Adrenal gland (tissue), 12 donors: ENCODE results near the gene CA14. TPM values are rescaled to one million over a fixed set of nuclear protein-coding genes. Genes with fewer than 3 reads are reported as not detected.

ENCODE experiments used
- DNase-seq, 7 donors: peaks; one replicate each; pipeline ENCODE4 v3.0.0-alpha.2; 2019 to 2020
- H3K27ac ChIP-seq, 5 donors: fragments of 200-600 bp; sonication (generic) in 4 of 5; 1 replicate in 3 of 5; 2 replicates in 2 of 5; pipeline versions ENCODE4 v1.5.1 to v1.8.0; 2016 to 2020; ENCODE audit warnings: mild to moderate bottlenecking in 1 of 5
- H3K27me3 ChIP-seq: fragments of 200-600 bp; 2 replicates; pipeline ENCODE4 v1.8.0; 2021
- H3K36me3 ChIP-seq, 2 donors: fragments of 200-600 bp; replicated peaks in 1 of 2; 1 replicate in 1 of 2; 2 replicates in 1 of 2; pipeline versions ENCODE4 v1.5.1 to v1.8.0; 2018 to 2022
- H3K4me1 ChIP-seq, 2 donors: fragments of 200-600 bp; replicated peaks in 1 of 2; 1 replicate in 1 of 2; 2 replicates in 1 of 2; pipeline versions ENCODE4 v1.5.1 to v1.8.0; 2018 to 2021
- H3K4me3 ChIP-seq, 4 donors: fragments of 200-600 bp; sonication (generic) in 3 of 4; one replicate each; pipeline ENCODE4 v1.5.1; 2016 to 2018
- H3K9me3 ChIP-seq, 3 donors: fragments of 200-600 bp; sonication (generic) in 1 of 3; replicated peaks in 1 of 3; 1 replicate in 2 of 3; 2 replicates in 1 of 3; pipeline versions ENCODE4 v1.5.1 to v1.8.0; 2016 to 2021
- POLR2A ChIP-seq, 2 donors: fragments of 450-650 bp; IDR thresholded peaks; one replicate each; pipeline ENCODE4 v1.6.1; 2017; ENCODE audit warnings: antibody characterized with exemption in 2 of 2, mild to moderate bottlenecking in 2 of 2, moderate library complexity in 1 of 2
- WGBS, 4 donors: extraction: QIAGEN DNeasy Blood & Tissue Kit in 2 of 4; methylation state at CpG; one replicate each; pipeline versions ENCODE4 v1.1.5 to v1.1.7; 2013 to 2017; 5-methylcytosine and 5-hydroxymethylcytosine counted together
- intact Hi-C, 2 donors: fragments of 100-400 bp; cut with DNase I; formaldehyde crosslinking; loops; one replicate each; pipeline versions ENCODE4 v1.14.1 to v1.15.0; 2022 to 2023
- polyA plus RNA-seq, 3 donors: library from polyadenylated mRNA; stranded (reverse); fragments of 200-250 nt in 2 of 3; fragments of 350-450 nt in 1 of 3; fragmentation: Illumina TruSeq in 1 of 3; extraction: RNeasy Lipid Tissue Mini Kit (QIAGEN cat#74804) in 1 of 3; gene quantifications; one replicate each; pipeline ENCODE4 v1.2.3, GENCODE V29; 2013 to 2014
- total RNA-seq, 9 donors: library from RNA; depleted of rRNA in 4 of 9; stranded (reverse); fragments of >200 nt in 4 of 9; fragments of 120-200 nt in 1 of 9; fragmentation: NEBNext Ultra II Directional in 1 of 9; extraction: Animal tissue kit (Norgen Biotek cat#: 25700) in 1 of 9; gene quantifications; one replicate each; pipeline versions ENCODE4 v1.1.0 to v1.2.4, GENCODE V29; 2013 to 2023
- TF ChIP-seq, protein P1 (sequence below), 6 experiments: fragments of 450-650 bp in 4 of 6; fragments of 200-600 bp in 2 of 6; sonication (generic) in 1 of 6; IDR thresholded peaks; 1 replicate in 5 of 6; 2 replicates in 1 of 6; pipeline versions ENCODE4 v1.5.1 to v1.8.0; 2016 to 2021; ENCODE audit warnings: antibody characterized with exemption in 6 of 6, mild to moderate bottlenecking in 2 of 6, moderate library complexity in 1 of 6
- donor health status: healthy with polysubstance abuse.
- donor health status: Bipolar disorder and iron deficiency.
- donor health status: DM: yes; HTN: yes; CAD: no.
- donor health status: DM: no; HTN: no; CAD: no.
- donor health status: DM: no; HTN: no; CAD: no.
- donor health status: DM: yes; HTN: yes; CAD: no.

CA14 gene
- total and polyA plus RNA-seq, 12 donors, result 0.32 to 1.1 (median 0.63) TPM; not detected in 6

DNA sequence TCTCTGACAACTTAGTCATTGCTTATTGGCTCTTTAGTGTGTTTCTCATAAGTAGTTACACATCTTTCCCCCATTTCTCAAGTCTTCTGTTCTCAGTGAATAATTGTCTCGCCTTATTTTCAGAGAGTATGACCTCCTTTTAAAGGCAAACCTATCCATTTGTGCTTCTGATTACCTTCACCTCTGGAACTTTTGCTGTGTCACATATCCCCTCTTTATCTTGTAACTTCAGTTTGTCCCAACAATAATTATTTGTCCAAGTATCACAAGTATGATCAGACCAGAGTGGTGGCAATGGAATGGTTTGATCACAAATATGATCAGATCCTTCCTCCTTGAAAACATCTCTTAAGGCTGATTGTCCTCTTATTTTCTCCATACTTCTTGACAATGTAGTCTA lies 30.8 kb downstream of the CA14 start:
- H3K4me1 ChIP-seq, result peaks cover 4 to 6% of the 10 kb centered on the region in 2 donors
- DNase-seq, result no peak
- no peak overlapping the region for H3K4me3 ChIP-seq
- no peaks in the 10 kb centered on the region for H3K9me3 ChIP-seq
- intact Hi-C loops, result no loop called here
- H3K36me3 ChIP-seq, result peaks cover 0 to 17% of the 10 kb centered on the region in 2 donors
- WGBS, 4 donors, result 86 to 94% (median 90%) methylated on average over 1 of the region's 1 CpG
- H3K27me3 ChIP-seq, result no peaks in the 10 kb centered on the region
- H3K27ac ChIP-seq, result no peak overlapping the region
- TF ChIP-seq POLR2A (IDR thresholded peaks at IDR 0.05), result no peak
- TF ChIP-seq, protein P1, sequence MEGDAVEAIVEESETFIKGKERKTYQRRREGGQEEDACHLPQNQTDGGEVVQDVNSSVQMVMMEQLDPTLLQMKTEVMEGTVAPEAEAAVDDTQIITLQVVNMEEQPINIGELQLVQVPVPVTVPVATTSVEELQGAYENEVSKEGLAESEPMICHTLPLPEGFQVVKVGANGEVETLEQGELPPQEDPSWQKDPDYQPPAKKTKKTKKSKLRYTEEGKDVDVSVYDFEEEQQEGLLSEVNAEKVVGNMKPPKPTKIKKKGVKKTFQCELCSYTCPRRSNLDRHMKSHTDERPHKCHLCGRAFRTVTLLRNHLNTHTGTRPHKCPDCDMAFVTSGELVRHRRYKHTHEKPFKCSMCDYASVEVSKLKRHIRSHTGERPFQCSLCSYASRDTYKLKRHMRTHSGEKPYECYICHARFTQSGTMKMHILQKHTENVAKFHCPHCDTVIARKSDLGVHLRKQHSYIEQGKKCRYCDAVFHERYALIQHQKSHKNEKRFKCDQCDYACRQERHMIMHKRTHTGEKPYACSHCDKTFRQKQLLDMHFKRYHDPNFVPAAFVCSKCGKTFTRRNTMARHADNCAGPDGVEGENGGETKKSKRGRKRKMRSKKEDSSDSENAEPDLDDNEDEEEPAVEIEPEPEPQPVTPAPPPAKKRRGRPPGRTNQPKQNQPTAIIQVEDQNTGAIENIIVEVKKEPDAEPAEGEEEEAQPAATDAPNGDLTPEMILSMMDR (IDR thresholded peaks at IDR 0.05), result no peak

DNA sequence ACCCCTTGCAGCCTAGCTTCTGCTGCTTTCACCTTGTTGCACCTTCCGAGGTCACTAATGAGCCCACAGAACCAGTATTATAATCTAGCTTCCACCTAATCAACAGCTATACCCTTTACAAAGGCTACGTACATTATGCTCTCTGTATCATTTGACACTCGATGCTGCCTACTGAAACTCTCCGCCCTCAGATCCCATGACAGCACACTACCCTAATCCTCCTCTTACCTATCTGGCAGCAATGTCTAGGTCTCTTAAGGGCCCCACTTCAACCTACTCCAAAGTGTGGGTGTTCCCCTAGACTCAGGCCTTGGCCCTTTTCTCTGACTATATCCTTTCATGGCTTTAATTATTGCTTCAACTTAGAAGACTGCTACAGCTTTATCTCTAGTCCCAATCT lies 31.2 kb downstream of the CA14 start:
- H3K4me3 ChIP-seq, result no peak overlapping the region
- no peak for DNase-seq
- no peak for TF ChIP-seq POLR2A (IDR thresholded peaks at IDR 0.05)
- TF ChIP-seq, protein P1 (IDR thresholded peaks at IDR 0.05), result no peak
- intact Hi-C loops, result no loop called here
- H3K4me1 ChIP-seq, result peaks cover 5 to 7% of the 10 kb centered on the region in 2 donors
- no peaks in the 10 kb centered on the region for H3K27me3 ChIP-seq
- peaks cover 0 to 17% of the 10 kb centered on the region in 2 donors for H3K36me3 ChIP-seq
- H3K27ac ChIP-seq, result no peak overlapping the region
- no peaks in the 10 kb centered on the region for H3K9me3 ChIP-seq
- WGBS, 4 donors, result 89 to 95% (median 90%) methylated on average over 4 of the region's 4 CpGs

DNA sequence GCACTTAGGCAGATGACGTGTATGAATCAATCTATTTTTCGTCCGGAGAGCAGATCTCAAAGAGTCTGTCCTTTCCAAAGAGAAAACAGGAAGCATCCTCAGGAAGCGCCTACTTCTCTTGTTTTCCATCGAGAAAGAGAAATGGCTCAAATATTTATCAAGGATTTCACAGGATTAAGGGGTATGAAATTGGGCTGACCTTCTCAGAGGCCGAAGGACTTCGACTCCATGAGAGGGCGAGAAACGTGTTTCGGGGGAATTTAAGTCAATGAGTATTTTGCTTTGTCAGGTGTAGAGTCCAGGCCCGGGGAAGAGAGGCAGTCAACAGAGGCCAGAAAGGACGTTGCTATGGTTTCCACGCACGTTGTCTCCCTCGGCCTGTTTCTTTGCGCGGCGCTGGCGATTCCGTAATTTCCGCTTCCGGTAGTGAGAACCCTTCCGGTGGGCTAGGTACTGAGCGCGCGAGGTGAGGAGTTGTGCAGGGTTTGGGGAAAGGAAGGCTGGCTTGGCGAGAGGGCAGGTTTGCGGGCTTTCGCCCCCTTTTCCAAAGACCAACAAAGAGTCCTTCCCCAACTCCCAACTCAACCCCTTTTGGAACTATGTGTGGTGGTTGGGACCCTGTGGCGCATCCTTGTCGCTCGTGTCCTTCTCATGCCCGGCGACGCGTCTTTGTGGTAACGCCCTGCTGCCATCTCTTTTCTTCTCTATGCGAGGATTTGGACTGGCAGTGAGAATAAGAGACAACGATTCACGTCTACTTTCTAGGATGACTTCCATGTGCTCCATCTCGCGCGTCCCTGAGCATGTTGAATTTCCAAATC lies 36.1 kb downstream of the CA14 start, which contains the start of gene MRPS21:
Gene MRPS21 (plus strand): TSS at position 429 of the 821 bp plus-strand sequence. CDS start 506 bp downstream, outside the sequence.
- DNase-seq, result peak; percentile 90 to 97 (median 94)
- intact Hi-C loops, result no loop called here
- no peaks in the 10 kb centered on the region for H3K27me3 ChIP-seq
- TF ChIP-seq POLR2A (IDR thresholded peaks at IDR 0.05), result peak; percentile 42 to 88
- TF ChIP-seq, protein P1 (IDR thresholded peaks at IDR 0.05), result no peak
- peak within 1 kb of the TSS; percentile 31 to 88 (median 72) for H3K4me3 ChIP-seq
- H3K36me3 ChIP-seq, result peaks cover 0 to 14% of the 10 kb centered on the region in 2 donors
- no peaks in the 10 kb centered on the region for H3K9me3 ChIP-seq
- H3K4me1 ChIP-seq, result peaks cover 12 to 15% of the 10 kb centered on the region in 2 donors
- H3K27ac ChIP-seq, result peak within 1 kb of the TSS; percentile 49 to 85 (median 81)
- 3 to 7% (median 5%) methylated on average over 31 to 43 of the region's 43 CpGs for WGBS, 4 donors

DNA sequence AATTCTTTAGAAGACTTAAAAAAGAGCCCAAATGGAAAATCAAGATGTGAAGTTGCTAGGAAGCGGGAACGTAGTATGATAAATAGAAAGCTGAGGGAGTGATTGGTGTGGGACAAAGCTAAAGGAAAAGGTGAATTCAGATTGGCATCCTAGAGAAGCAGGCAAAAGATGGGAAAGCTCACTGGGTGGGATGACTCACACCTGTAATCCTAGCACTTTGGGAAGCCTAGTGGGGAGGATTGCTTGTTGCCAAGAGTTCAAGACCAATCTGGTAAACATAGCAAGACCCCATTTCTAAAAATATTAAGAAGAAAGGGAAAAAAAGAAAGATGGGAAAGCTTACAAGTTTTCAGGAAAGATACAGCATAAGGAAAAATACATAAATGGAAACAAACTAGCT lies 37.9 kb downstream of the CA14 start:
- DNase-seq, result no peak
- WGBS, 4 donors, result 95 to 100% (median 97%) methylated on average over 2 of the region's 2 CpGs
- peaks cover 0 to 16% of the 10 kb centered on the region in 2 donors for H3K36me3 ChIP-seq
- peaks cover 12 to 15% of the 10 kb centered on the region in 2 donors for H3K4me1 ChIP-seq
- TF ChIP-seq POLR2A (IDR thresholded peaks at IDR 0.05), result no peak
- TF ChIP-seq, protein P1 (IDR thresholded peaks at IDR 0.05), result no peak
- H3K27ac ChIP-seq, result no peak overlapping the region
- no peaks in the 10 kb centered on the region for H3K9me3 ChIP-seq
- H3K27me3 ChIP-seq, result no peaks in the 10 kb centered on the region
- no peak overlapping the region for H3K4me3 ChIP-seq
- intact Hi-C loops, result no loop called here
